Small intestine (tissue), 7 donors: Measurements from ENCODE around the gene A1CF. TPM values are rescaled to one million over a fixed set of nuclear protein-coding genes. Genes with fewer than 3 reads are reported as not detected.
"Not testable (repeated sequence)": the region's sequence is repeated elsewhere in the genome, so short reads cannot be mapped to it uniquely, and the experiment has no call there.

Experiments used
- DNase-seq, 2 donors: peaks; one replicate each; pipeline versions ENCODE4 v3.0.0 to v3.0.0-alpha.2; 2013
- FAIRE-seq: peaks from 2 replicates; lab custom pipeline; 2012; peaks lifted over from hg19 to GRCh38; lab: Jason Lieb, UNC
- H3K27ac ChIP-seq, 3 donors: one replicate each; pipeline ENCODE4 v1.5.1; 2013; ENCODE audit warnings: low read length in 2 of 3, mild to moderate bottlenecking in 2 of 3, control low read depth in 1 of 3, inconsistent platforms in 1 of 3, low read depth in 1 of 3, moderate library complexity in 1 of 3
- H3K27me3 ChIP-seq, 3 donors: one replicate each; pipeline ENCODE4 v1.6.1; 2013; ENCODE audit warnings: low read length in 3 of 3, inconsistent platforms in 1 of 3; ENCODE audit not compliant: control insufficient read depth in 3 of 3, insufficient read depth in 3 of 3
- H3K36me3 ChIP-seq, 3 donors: one replicate each; pipeline ENCODE4 v1.6.1; 2013; ENCODE audit warnings: low read length in 3 of 3, inconsistent platforms in 1 of 3, low read depth in 1 of 3, mild to moderate bottlenecking in 1 of 3, moderate library complexity in 1 of 3; ENCODE audit not compliant: control insufficient read depth in 3 of 3, insufficient read depth in 2 of 3
- H3K4me1 ChIP-seq, 3 donors: one replicate each; pipeline ENCODE4 v1.6.1; 2013; ENCODE audit warnings: low read length in 2 of 3, inconsistent platforms in 1 of 3, low read depth in 1 of 3, mild to moderate bottlenecking in 1 of 3, moderate library complexity in 1 of 3; ENCODE audit not compliant: control insufficient read depth in 3 of 3, insufficient read depth in 2 of 3
- H3K4me3 ChIP-seq, 3 donors: one replicate each; pipeline ENCODE4 v1.5.1; 2013; ENCODE audit warnings: low read length in 3 of 3, control low read depth in 1 of 3, inconsistent platforms in 1 of 3, low read depth in 1 of 3, mild to moderate bottlenecking in 1 of 3, moderate library complexity in 1 of 3
- H3K9me3 ChIP-seq, 2 donors: one replicate each; pipeline ENCODE4 v1.6.1; 2013; ENCODE audit warnings: low read depth in 1 of 2, low read length in 1 of 2; ENCODE audit not compliant: control insufficient read depth in 2 of 2, insufficient read depth in 1 of 2
- WGBS, 3 donors: extraction: QIAGEN DNeasy Blood & Tissue Kit; methylation state at CpG; one replicate each; pipeline ENCODE4 v1.1.7; 2013; 5-methylcytosine and 5-hydroxymethylcytosine counted together
- polyA plus RNA-seq, 4 donors: library from polyadenylated mRNA; stranded (reverse) in 3 of 4; unstranded in 1 of 4; fragments of 200-250 nt in 3 of 4; fragments of 120-200 nt in 1 of 4; gene quantifications; one replicate each; pipeline versions ENCODE4 v1.2.1 to v1.2.3, GENCODE V29; 2013
- donor health status: healthy with polysubstance abuse.
- donor health status: control.
- donor health status: control.
- donor health status: Bipolar disorder and iron deficiency.
- donor health status: healthy.

A1CF gene
- polyA plus RNA-seq, 4 donors: 11.1 to 47.1 (median 29.1) TPM

- Histone ChIP-seq H3K4me3 (no peak overlapping the region), H3K27ac (no peak overlapping the region), H3K27me3 (peaks cover 0 to 2% (median 0%) of the 10 kb centered on the region in 3 donors), H3K36me3 (no peaks in the 10 kb centered on the region), H3K9me3 (no peaks in the 10 kb centered on the region), H3K4me1 (no peaks in the 10 kb centered on the region)
- 75 to 92% (median 77%) methylated on average over 1 of the region's 1 CpG for WGBS, 3 donors
- DNase-seq: no peak
- FAIRE-seq: no peak
Measured at GRCh38 chr10:50796693-50797092, 88.7 kb downstream of the A1CF start.

- FAIRE-seq: no peak
- no peaks in the 10 kb centered on the region for H3K27me3 ChIP-seq
- H3K27ac ChIP-seq: no peak overlapping the region
- no peaks in the 10 kb centered on the region for H3K36me3 ChIP-seq
- H3K4me3 ChIP-seq: no peak overlapping the region
- DNase-seq: no peak
- no peaks in the 10 kb centered on the region for H3K9me3 ChIP-seq
- no peaks in the 10 kb centered on the region for H3K4me1 ChIP-seq
Measured at GRCh38 chr10:50794490-50794889, 90.9 kb downstream of the A1CF start.

DNA sequence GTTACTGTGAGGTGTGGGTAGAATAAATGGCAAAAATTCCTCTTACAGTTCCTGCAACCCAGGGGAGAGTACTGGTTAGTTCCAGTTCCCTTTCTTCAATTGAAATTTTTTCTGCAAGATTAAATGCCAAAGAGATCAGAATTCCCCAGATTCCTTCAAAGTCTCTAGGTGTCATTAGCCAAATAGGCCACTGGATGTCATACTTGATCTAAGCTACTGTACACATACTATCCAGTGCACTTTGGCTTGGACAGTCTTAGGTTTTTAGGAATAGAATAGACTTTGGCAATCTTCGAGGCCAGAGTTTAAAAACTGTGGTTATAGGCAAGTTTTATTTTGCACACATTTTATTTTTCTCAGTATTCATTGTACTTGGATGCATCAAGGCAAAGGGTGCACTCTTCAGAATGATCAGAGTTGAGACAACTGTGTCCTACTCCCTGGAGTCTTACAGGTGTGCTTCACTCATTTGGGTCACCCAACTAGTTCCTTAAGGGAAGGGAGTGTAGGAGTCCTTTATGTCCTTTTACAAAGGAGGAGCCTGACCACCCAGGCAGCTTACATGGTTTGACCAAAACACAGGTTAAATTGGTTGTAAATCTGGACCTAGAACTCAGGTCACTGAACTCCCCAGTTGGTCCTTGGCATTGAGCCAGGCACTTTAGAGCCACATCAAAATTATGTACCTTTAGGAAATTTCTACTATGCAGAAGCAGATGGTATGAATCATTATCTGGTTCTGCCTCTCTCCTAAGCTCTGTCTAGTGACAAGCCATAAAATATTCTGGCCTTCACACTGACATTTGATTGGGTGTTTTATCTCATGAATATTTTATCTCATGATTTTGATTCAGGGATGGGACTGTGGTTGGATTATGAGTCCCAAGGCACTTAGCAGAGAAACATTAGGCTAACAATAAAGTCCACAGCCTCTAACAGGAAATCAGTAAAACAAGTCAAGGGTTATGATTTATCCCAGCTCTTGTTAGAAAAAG is 96.2 kb downstream of the A1CF start:
- Histone ChIP-seq H3K36me3 (no peaks in the 10 kb centered on the region), H3K4me3 (no peak overlapping the region), H3K27me3 (no peaks in the 10 kb centered on the region), H3K4me1 (no peaks in the 10 kb centered on the region), H3K9me3 (no peaks in the 10 kb centered on the region), H3K27ac (no peak overlapping the region)
- FAIRE-seq (no peak), DNase-seq (peak; percentile 36 to 40)
- 10 to 50% (median 22%) methylated on average over 1 of the region's 1 CpG for WGBS, 3 donors

DNA sequence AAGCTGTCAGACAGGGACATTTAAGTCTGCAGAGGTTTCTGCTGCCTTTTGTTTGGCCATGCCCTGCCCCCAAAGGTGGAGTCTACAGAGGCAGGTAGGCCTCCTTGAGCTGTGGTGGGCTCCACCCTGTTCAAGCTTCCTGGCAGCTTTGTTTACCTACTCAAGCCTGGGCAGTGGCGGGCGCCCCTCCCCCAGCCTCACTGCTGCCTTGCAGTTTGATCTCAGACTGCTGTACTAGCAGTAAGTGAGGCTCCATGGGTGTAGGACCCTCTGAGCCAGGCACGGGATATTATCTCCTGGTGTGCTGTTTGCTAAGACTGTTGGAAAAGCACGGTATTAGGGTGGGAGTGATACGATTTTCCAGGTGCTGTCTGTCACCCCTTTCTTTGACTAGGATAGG is 97.5 kb downstream of the A1CF start:
- not testable (repeated sequence) for H3K4me3 ChIP-seq, H3K27me3 ChIP-seq, FAIRE-seq, H3K36me3 ChIP-seq, H3K4me1 ChIP-seq, DNase-seq, H3K27ac ChIP-seq, H3K9me3 ChIP-seq
- 27 to 51% (median 49%) methylated on average over 5 of the region's 5 CpGs for WGBS, 3 donors

GRCh38 chr10:50782017-50782416 is 103.4 kb downstream of the A1CF start:
- not testable (repeated sequence) for FAIRE-seq, H3K4me3 ChIP-seq, H3K4me1 ChIP-seq

DNA sequence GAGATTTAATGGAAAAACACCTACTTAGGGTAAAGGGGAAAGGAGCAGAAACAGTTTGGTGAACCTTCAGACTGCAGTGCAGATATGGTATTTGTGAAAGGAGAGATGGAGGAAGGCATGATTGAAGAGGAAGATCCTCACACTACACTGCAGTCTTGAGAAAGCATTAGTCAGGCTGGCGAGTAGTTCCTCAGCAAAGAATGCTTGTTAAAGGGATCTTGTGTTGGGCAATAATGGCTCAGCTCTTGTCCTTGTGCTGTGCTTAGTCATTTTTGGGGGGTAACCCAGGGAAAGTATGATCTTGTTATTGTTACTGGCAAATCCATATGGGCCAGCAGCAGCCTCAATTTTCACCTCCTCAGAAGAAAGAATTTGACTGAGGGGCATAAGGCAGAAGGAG is 105.4 kb downstream of the A1CF start:
- DNase-seq, H3K27ac ChIP-seq, H3K4me3 ChIP-seq, H3K4me1 ChIP-seq, H3K27me3 ChIP-seq, FAIRE-seq, H3K9me3 ChIP-seq, H3K36me3 ChIP-seq: not testable (repeated sequence)
- WGBS, 3 donors: 69 to 85% (median 83%) methylated on average over 1 of the region's 1 CpG

More at GRCh38 chr10:50782017-50782416, 103.4 kb downstream of the A1CF start:
- not testable (repeated sequence) for H3K36me3 ChIP-seq, H3K27ac ChIP-seq, H3K27me3 ChIP-seq, DNase-seq, H3K9me3 ChIP-seq

DNA sequence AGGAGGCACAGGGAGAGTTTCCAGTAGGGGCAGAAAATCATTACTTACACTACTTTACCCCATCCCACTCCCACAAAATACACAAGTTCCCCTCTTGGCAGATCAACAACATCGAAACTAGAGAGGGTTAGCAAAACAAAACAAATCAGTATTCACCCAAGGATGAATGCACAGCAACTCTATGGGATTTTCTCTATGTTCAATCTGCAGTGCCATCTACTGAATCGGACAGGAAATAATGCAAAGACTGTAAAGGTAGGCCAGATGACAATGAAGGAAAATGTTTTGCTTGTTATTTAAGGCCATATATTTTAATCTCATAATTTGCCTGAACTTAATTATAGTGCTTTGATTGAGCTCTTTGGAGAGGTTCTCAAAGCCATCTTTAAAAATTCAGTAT is 110.6 kb downstream of the A1CF start:
- H3K9me3 ChIP-seq, H3K4me3 ChIP-seq, H3K36me3 ChIP-seq, H3K27me3 ChIP-seq, FAIRE-seq, H3K27ac ChIP-seq, H3K4me1 ChIP-seq, DNase-seq: not testable (repeated sequence)
- WGBS, 3 donors: 58 to 68% (median 60%) methylated on average over 2 of the region's 2 CpGs

DNA sequence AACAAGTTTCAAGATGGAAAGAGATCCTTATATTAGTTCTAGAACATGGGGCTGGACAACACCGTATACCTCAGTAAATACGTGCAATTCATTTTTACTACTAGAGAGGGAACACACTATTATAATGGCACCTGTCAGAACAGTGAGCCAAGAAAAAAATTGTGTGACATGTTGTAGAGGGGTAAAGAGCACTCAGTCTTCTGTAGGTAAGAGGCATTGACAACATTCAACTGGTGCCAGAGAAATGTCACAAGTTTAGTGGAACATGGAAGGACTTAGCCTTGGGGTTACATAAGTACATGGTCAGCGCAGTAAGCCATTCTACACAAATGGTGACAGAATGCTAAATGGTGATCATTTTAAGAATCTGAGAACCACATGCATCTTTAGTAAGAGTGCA is 113.4 kb downstream of the A1CF start:
- WGBS, 3 donors: 90 to 100% (median 92%) methylated on average over 3 of the region's 3 CpGs
- not testable (repeated sequence) for H3K36me3 ChIP-seq, H3K27ac ChIP-seq, H3K27me3 ChIP-seq, DNase-seq, H3K9me3 ChIP-seq, H3K4me1 ChIP-seq, H3K4me3 ChIP-seq, FAIRE-seq
